ENCODE data around the gene S100A11.

The S100A11 gene

DNA sequence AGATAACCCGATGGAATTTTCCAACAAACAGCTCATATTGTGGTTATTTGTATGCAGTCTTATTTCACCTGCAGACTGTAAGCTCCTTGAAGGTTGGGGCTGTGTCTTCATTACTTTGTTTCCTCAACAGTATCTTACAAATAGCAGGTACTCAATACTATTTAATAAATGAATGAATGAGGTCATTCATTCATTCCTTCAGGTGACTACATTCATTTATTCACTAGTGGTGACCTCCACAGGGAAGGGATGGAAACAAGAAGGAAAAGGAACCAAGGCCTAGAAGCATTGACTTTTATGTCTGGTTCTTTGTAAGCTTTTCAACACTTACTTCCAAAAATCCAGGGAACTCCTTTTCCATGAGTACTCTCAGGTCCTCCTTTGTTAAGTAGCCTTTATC, 51.0 kb downstream of the S100A11 start:
- peaks cover 45% of the 10 kb centered on the region for H3K36me3 ChIP-seq (replicated peaks; ENCODE audit: low read depth, low read length)
- no peak overlapping the region for H2AFZ ChIP-seq (ENCODE audit: low read depth, low read length)
- peaks cover 35% of the 10 kb centered on the region for H3K4me1 ChIP-seq (ENCODE audit: low read length)
- H3K4me2 ChIP-seq (ENCODE audit: low read length) = no peak overlapping the region
- H3K27ac ChIP-seq (ENCODE audit: low read length) = no peak overlapping the region
- H3K9me3 ChIP-seq (ENCODE audit: insufficient read depth, low read length) = no peaks in the 10 kb centered on the region
- H4K20me1 ChIP-seq (ENCODE audit: insufficient read depth, low read length) = peaks cover 39% of the 10 kb centered on the region
- no peak overlapping the region for H3K4me3 ChIP-seq (ENCODE audit: low read length)
- TF ChIP-seq CTCF (IDR thresholded peaks at IDR 0.05; ENCODE audit: low read depth, low read length) (no peak), EZH2phosphoT487 (IDR thresholded peaks at IDR 0.05; ENCODE audit: low read depth) (no peak)
- no peak overlapping the region for H3K9ac ChIP-seq (ENCODE audit: low read length)
- H3K27me3 ChIP-seq (ENCODE audit: low read depth, low read length) = peaks cover 66% of the 10 kb centered on the region
- H3K79me2 ChIP-seq (ENCODE audit: low read length) = no peaks in the 10 kb centered on the region

- Histone ChIP-seq H3K4me3 (ENCODE audit: low read length) (peak overlapping the region; percentile 3; the same call in 1 of the 2 replicates), H3K4me2 (ENCODE audit: low read length) (peak overlapping the region; percentile 58), H3K9ac (ENCODE audit: low read length) (no peak overlapping the region), H2AFZ (ENCODE audit: low read depth, low read length) (no peak overlapping the region), H3K27ac (ENCODE audit: low read length) (no peak overlapping the region), H4K20me1 (ENCODE audit: insufficient read depth, low read length) (peaks cover 35% of the 10 kb centered on the region), H3K79me2 (ENCODE audit: low read length) (no peaks in the 10 kb centered on the region), H3K9me3 (ENCODE audit: insufficient read depth, low read length) (no peaks in the 10 kb centered on the region), H3K4me1 (ENCODE audit: low read length) (peaks cover 35% of the 10 kb centered on the region), H3K36me3 (replicated peaks; ENCODE audit: low read depth, low read length) (peaks cover 45% of the 10 kb centered on the region), H3K27me3 (ENCODE audit: low read depth, low read length) (peaks cover 66% of the 10 kb centered on the region)
- TF ChIP-seq CTCF (IDR thresholded peaks at IDR 0.05; ENCODE audit: low read depth, low read length) (no peak), EZH2phosphoT487 (IDR thresholded peaks at IDR 0.05; ENCODE audit: low read depth) (no peak)
Observed at GRCh38 chr1:151985270-151985669, 51.5 kb downstream of the S100A11 start.

- Histone ChIP-seq H3K27ac (ENCODE audit: low read length) (peak overlapping the region; percentile 26), H4K20me1 (ENCODE audit: insufficient read depth, low read length) (peaks cover 32% of the 10 kb centered on the region), H3K27me3 (ENCODE audit: low read depth, low read length) (peaks cover 62% of the 10 kb centered on the region), H3K4me2 (ENCODE audit: low read length) (peak overlapping the region; percentile 58), H3K4me3 (ENCODE audit: low read length) (peak overlapping the region; percentile 3), H3K36me3 (replicated peaks; ENCODE audit: low read depth, low read length) (peaks cover 45% of the 10 kb centered on the region), H3K9me3 (ENCODE audit: insufficient read depth, low read length) (no peaks in the 10 kb centered on the region), H2AFZ (ENCODE audit: low read depth, low read length) (no peak overlapping the region), H3K79me2 (ENCODE audit: low read length) (no peaks in the 10 kb centered on the region), H3K9ac (ENCODE audit: low read length) (no peak overlapping the region), H3K4me1 (ENCODE audit: low read length) (peaks cover 35% of the 10 kb centered on the region)
- TF ChIP-seq EZH2phosphoT487 (IDR thresholded peaks at IDR 0.05; ENCODE audit: low read depth) (no peak), CTCF (IDR thresholded peaks at IDR 0.05; ENCODE audit: low read depth, low read length) (no peak)
Observed at GRCh38 chr1:151984313-151984956, 52.4 kb downstream of the S100A11 start.

All from OCI-LY3 (cell line).